GM13976 (cell line): ENCODE results near the gene ASPA.

Experiments used
- DNase-seq: peaks from one replicate; pipeline ENCODE4 v3.0.0; 2012; ENCODE audit warnings: low spot score
- in situ Hi-C: fragments of 300-500 bp; cut with MboI; formaldehyde crosslinking; loops from one replicate; pipeline ENCODE4 v1.12.0; 2022; ENCODE audit warnings: low sequenced_read_pairs, mixed read lengths, inconsistent platforms; ENCODE audit not compliant: unreplicated experiment
- TF ChIP-seq, protein P1 (sequence below): IDR thresholded peaks from 2 replicates; pipeline ENCODE4 v1.5.1; 2012; ENCODE audit warnings: borderline replicate concordance, mild to moderate bottlenecking; ENCODE audit not compliant: insufficient read depth; ENCODE audit errors: extremely low read depth, missing control alignments, control extremely low read depth

Gene ASPA

GRCh38 chr17:3482852-3483251 is 7.1 kb downstream of the ASPA start:
- DNase-seq: no peak
- in situ Hi-C loops: no loop called here
- TF ChIP-seq, protein P1, sequence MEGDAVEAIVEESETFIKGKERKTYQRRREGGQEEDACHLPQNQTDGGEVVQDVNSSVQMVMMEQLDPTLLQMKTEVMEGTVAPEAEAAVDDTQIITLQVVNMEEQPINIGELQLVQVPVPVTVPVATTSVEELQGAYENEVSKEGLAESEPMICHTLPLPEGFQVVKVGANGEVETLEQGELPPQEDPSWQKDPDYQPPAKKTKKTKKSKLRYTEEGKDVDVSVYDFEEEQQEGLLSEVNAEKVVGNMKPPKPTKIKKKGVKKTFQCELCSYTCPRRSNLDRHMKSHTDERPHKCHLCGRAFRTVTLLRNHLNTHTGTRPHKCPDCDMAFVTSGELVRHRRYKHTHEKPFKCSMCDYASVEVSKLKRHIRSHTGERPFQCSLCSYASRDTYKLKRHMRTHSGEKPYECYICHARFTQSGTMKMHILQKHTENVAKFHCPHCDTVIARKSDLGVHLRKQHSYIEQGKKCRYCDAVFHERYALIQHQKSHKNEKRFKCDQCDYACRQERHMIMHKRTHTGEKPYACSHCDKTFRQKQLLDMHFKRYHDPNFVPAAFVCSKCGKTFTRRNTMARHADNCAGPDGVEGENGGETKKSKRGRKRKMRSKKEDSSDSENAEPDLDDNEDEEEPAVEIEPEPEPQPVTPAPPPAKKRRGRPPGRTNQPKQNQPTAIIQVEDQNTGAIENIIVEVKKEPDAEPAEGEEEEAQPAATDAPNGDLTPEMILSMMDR: no peak

GRCh38 chr17:3485481-3486068 is 9.8 kb downstream of the ASPA start:
- no peak for DNase-seq
- in situ Hi-C loops: no loop called here
- TF ChIP-seq, protein P1: no peak

- DNase-seq: no peak
- in situ Hi-C loops: no loop called here
- TF ChIP-seq, protein P1: no peak
Measured at GRCh38 chr17:3497101-3497500, 21.3 kb downstream of the ASPA start.

- TF ChIP-seq, protein P1: no peak
- in situ Hi-C loops: no loop called here
Measured at GRCh38 chr17:3501344-3501743, 25.5 kb downstream of the ASPA start.

GRCh38 chr17:3502466-3502865 is 26.7 kb downstream of the ASPA start:
- no peak for DNase-seq
- in situ Hi-C loops: no loop called here
- TF ChIP-seq, protein P1: no peak

More at GRCh38 chr17:3501344-3501743, 25.5 kb downstream of the ASPA start:
- no peak for DNase-seq

GRCh38 chr17:3503285-3503684 is 27.5 kb downstream of the ASPA start:
- TF ChIP-seq, protein P1: no peak
- DNase-seq: no peak
- in situ Hi-C loops: no loop called here
